ENCODE measurements around the gene WNK2. TPM values are rescaled to one million over a fixed set of nuclear protein-coding genes. Genes with fewer than 3 reads are reported as not detected.

The WNK2 gene
- total and polyA plus RNA-seq, 8 donors, result 0.93 to 10.4 (median 7.4) TPM

GRCh38 chr9:93292664-93293328, 108.9 kb downstream of the WNK2 start:
- Histone ChIP-seq H3K9me3 (no peaks in the 10 kb centered on the region), H3K27me3 (peaks cover 0 to 35% of the 10 kb centered on the region in 2 donors), H3K27ac (no peak overlapping the region), H3K36me3 (no peaks in the 10 kb centered on the region), H3K4me1 (no peaks in the 10 kb centered on the region), H3K4me3 (no peak overlapping the region)
- TF ChIP-seq, protein P1, sequence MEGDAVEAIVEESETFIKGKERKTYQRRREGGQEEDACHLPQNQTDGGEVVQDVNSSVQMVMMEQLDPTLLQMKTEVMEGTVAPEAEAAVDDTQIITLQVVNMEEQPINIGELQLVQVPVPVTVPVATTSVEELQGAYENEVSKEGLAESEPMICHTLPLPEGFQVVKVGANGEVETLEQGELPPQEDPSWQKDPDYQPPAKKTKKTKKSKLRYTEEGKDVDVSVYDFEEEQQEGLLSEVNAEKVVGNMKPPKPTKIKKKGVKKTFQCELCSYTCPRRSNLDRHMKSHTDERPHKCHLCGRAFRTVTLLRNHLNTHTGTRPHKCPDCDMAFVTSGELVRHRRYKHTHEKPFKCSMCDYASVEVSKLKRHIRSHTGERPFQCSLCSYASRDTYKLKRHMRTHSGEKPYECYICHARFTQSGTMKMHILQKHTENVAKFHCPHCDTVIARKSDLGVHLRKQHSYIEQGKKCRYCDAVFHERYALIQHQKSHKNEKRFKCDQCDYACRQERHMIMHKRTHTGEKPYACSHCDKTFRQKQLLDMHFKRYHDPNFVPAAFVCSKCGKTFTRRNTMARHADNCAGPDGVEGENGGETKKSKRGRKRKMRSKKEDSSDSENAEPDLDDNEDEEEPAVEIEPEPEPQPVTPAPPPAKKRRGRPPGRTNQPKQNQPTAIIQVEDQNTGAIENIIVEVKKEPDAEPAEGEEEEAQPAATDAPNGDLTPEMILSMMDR (IDR thresholded peaks at IDR 0.05), result no peak
- DNase-seq (peak in 1 of 4 donors; percentile 69), ATAC-seq (no peak)
- intact Hi-C loops (cut with DNase I), result no loop called here

GRCh38 chr9:93294011-93294410, 110.1 kb downstream of the WNK2 start:
- intact Hi-C loops (cut with DNase I), result no loop called here
- H3K36me3 ChIP-seq, result no peaks in the 10 kb centered on the region
- ATAC-seq (no peak), DNase-seq (no peak)
- H3K9me3 ChIP-seq, result no peaks in the 10 kb centered on the region
- TF ChIP-seq, protein P1 (IDR thresholded peaks at IDR 0.05), result no peak
- H3K4me1 ChIP-seq, result no peaks in the 10 kb centered on the region
- H3K27ac ChIP-seq, result no peak overlapping the region
- no peak overlapping the region for H3K4me3 ChIP-seq
- H3K27me3 ChIP-seq, result peaks cover 0 to 37% of the 10 kb centered on the region in 2 donors

- ATAC-seq (peak; percentile 20), DNase-seq (no peak)
- Histone ChIP-seq H3K27ac (no peak overlapping the region), H3K36me3 (no peaks in the 10 kb centered on the region), H3K4me1 (no peaks in the 10 kb centered on the region), H3K4me3 (no peak overlapping the region), H3K27me3 (peaks cover 0 to 33% of the 10 kb centered on the region in 2 donors), H3K9me3 (no peaks in the 10 kb centered on the region)
- intact Hi-C loops (cut with DNase I), result no loop called here
- TF ChIP-seq, protein P1 (IDR thresholded peaks at IDR 0.05), result no peak
These were observed 111.1 kb downstream of the WNK2 start for GRCh38 chr9:93295031-93295430.

GRCh38 chr9:93295456-93296076, 111.6 kb downstream of the WNK2 start:
- intact Hi-C loops (cut with DNase I), result no loop called here
- H3K4me1 ChIP-seq, result no peaks in the 10 kb centered on the region
- H3K9me3 ChIP-seq, result no peaks in the 10 kb centered on the region
- no peaks in the 10 kb centered on the region for H3K36me3 ChIP-seq
- no peak overlapping the region for H3K4me3 ChIP-seq
- H3K27me3 ChIP-seq, result peaks cover 0 to 33% of the 10 kb centered on the region in 2 donors
- H3K27ac ChIP-seq, result no peak overlapping the region
- ATAC-seq, result no peak
- DNase-seq, result no peak
- TF ChIP-seq, protein P1 (IDR thresholded peaks at IDR 0.05), result no peak

DNA sequence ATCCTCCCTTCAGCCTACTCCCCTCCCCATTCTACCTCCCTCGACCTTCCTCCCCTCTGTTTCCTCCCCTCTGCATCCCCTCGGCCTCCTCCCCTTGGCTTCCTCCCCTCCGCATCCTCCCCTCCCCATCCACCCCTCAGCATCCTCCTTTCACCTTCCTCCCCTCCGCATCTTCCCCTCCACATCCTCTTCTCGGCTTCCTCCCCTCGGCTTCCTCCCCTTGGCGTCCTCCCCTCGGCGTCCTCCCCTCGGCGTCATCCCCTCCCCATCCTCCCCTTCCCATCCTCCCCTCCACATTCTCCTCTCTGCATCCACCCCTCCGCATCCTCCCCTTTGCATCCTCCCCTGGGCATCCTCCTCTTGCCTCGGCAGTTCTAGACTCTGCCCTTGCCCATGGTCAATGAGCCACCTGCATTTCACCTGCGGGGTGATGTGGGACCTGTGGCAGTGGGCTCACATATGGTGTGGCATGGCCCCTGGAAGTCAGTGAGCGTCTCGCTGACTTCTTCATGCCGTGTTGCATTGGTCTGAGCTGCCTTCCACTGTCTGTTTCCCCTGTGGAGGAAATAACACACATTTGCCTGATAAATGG, 113.0 kb downstream of the WNK2 start:
- H3K4me3 ChIP-seq, result no peak overlapping the region
- H3K27me3 ChIP-seq, result peaks cover 0 to 33% of the 10 kb centered on the region in 2 donors
- intact Hi-C loops (cut with DNase I), result no loop called here
- TF ChIP-seq, protein P1 (IDR thresholded peaks at IDR 0.05), result no peak
- no peaks in the 10 kb centered on the region for H3K4me1 ChIP-seq
- H3K36me3 ChIP-seq, result no peaks in the 10 kb centered on the region
- H3K9me3 ChIP-seq, result no peaks in the 10 kb centered on the region
- ATAC-seq (no peak), DNase-seq (no peak)
- H3K27ac ChIP-seq, result no peak overlapping the region
